GM18867 (cell line): ENCODE data around the gene TMEM179.

ENCODE experiments used
- ATAC-seq: cut with Tn5 transposase; IDR thresholded peaks from one replicate; pipeline ENCODE4 v1.9.1; 2021; ENCODE audit warnings: mild to moderate bottlenecking, moderate library complexity; ENCODE audit not compliant: unreplicated experiment

Gene TMEM179

GRCh38 chr14:104547310-104547997 lies 57.1 kb downstream of the TMEM179 start:
- no peak for ATAC-seq

- ATAC-seq, result no peak
These were observed 57.8 kb downstream of the TMEM179 start for GRCh38 chr14:104546591-104547309.

DNA sequence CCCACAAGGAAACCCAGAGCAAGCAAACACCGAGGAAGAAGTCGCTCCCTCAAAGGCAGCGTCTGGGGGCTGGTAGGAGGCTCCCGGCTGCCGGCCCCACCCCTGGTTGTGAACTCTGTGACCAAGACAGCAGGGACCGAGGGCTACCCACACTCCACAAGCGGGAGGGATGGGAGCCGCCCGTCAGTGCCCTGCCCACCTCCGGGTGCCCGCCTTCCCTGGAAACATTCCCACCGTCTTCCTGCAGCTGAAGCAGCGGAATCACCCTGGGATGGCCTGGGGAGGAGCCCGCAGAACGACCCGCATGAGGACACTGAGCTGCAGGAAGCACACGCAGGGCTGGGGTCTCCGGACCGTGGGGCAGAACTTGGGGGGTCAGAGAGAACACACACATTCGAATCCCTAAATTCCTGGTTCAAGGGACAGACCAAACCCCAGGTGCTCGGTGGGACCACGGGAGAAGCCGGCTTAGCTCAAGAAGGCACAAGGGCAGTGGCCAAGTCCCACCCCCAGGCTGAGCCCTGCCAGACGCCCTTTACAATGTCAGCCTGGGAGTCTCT lies 58.5 kb downstream of the TMEM179 start:
- no peak for ATAC-seq

- ATAC-seq, result no peak
These were observed 59.2 kb downstream of the TMEM179 start for GRCh38 chr14:104545151-104545941.

DNA sequence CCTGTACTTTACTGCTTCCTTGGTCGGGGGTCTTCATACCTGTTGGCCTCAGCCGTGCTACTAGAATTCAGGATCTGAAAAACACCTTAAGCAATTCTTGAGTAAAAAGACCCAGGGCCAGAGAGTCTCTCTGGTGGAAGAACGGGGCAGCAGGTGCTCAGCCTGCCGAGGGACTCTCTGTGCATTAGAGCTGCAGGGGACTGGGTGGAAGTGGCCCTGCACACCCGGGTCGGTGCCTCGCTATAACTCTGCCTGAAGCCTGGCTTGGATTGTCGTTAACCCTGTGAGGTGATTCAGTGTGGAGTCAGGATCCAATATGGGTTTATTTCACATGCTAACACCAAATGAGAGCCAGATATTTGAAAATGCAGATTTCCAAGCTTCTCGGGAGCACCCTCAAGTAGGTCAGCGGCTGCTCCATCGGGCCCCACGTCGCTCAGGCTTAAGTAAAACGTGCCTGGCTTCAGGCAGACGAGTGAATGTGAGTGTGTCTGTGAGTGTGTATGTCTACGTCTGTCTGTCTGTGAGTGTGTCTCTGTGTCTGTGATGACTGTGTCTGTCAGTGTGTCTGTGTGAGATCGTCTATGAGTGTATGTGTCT lies 60.1 kb downstream of the TMEM179 start:
- ATAC-seq, result no peak

DNA sequence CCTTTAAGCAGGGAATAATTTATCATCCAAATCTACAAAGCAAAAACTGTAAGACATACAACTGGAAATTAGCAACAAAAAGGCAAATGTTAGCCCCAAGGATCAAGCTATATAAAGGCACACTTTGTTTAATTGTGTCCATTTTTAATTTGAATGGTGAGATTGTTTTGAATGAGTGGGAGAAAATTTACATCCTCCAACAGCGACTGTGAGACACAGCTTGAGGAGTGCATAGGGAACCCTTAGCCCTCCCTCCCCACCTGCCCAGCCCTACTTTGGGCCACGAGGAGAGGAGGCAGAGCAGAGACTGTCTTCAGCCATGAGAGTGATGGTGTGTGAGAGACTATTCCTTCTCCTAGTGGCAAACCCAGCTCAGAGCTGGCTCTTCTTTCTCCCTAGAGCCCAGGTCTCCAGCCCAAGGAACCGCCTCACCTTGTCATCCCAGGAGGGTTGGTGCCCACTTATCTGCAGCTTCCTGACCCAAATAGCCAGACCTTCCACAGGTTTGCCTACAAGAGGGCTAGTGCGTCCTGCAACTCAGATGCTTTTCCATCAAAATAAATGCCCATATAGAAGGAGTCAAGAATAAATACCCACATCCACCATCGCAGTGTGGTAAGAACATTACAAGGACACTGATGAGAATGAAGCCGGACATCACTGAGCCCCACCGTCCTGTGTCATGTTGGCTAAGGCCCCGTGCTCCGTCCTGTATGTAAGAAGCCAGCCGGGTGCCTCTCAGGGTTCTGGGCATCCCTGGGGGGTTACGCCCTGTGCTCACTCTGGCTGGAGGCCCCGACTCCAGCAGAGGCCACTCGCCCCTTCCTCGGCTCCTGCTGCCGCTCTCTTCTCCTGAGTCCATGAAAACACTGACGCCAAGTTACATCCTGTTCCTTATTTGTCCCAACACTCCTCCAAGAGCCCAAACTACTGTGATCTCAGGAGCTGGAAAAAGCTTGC lies 61.4 kb downstream of the TMEM179 start:
- no peak for ATAC-seq

DNA sequence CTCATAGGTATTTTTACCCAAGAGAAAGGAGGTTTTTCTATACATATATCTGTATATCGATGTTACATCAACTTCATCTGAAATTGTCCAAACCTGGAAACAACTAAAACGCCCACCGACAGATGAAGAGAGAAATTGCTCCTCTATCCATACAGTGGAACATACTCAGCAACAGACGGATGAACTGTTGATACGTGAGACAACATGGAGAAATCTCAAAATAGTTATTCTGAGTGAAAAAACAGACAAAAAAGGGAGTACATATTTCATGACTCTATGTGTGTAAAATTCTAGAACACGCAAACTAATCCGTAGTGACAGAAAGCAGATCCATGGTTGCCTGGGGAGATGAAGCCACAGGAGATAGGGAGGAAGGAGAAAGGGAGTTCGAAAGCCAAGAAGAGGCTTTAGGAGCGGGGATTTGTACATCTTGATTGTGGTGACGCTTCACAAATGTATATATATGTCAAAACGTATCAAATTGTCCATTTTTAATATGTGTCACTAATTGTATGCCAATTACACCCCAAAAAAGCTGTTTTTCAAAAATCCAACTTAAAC lies 62.6 kb downstream of the TMEM179 start:
- no peak for ATAC-seq
